ENCODE measurements around the gene CACNA1C. TPM values are rescaled to one million over a fixed set of nuclear protein-coding genes. Genes with fewer than 3 reads are reported as not detected.

CACNA1C gene
- total RNA-seq, 4 donors from 2014 or later, result 1.4 to 3.7 (median 2.2) TPM

DNA sequence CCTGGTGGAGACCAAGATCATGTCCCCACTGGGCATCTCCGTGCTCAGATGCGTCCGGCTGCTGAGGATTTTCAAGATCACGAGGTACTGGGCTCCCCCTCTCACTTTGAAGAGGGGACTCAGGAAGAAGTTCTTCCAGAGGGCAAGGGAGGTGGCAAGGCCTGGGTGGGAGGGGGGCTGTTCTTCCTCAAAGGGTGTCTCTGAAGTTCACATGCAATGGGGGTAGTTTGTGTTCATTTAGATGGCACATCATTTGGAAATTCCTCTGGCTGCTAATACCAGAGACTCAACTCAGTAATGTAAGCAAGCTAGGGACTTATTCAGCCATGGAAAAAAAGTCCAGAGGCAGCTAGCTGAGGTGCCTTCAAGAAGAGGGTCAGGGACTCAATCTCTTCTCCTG is 514.9 kb downstream of the CACNA1C start:
- H3K36me3 ChIP-seq, result no peaks in the 10 kb centered on the region
- no CpG with 5 or more reads among the region's 4 CpGs for WGBS
- H3K4me3 ChIP-seq, result no peak overlapping the region
- H3K4me1 ChIP-seq, result no peaks in the 10 kb centered on the region
- no peaks in the 10 kb centered on the region for H3K27me3 ChIP-seq
- no peak for DNase-seq (ENCODE audit: low spot score in 2 of 2)
- TF ChIP-seq, protein P1, sequence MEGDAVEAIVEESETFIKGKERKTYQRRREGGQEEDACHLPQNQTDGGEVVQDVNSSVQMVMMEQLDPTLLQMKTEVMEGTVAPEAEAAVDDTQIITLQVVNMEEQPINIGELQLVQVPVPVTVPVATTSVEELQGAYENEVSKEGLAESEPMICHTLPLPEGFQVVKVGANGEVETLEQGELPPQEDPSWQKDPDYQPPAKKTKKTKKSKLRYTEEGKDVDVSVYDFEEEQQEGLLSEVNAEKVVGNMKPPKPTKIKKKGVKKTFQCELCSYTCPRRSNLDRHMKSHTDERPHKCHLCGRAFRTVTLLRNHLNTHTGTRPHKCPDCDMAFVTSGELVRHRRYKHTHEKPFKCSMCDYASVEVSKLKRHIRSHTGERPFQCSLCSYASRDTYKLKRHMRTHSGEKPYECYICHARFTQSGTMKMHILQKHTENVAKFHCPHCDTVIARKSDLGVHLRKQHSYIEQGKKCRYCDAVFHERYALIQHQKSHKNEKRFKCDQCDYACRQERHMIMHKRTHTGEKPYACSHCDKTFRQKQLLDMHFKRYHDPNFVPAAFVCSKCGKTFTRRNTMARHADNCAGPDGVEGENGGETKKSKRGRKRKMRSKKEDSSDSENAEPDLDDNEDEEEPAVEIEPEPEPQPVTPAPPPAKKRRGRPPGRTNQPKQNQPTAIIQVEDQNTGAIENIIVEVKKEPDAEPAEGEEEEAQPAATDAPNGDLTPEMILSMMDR (IDR thresholded peaks at IDR 0.05), result no peak
- no peak for TF ChIP-seq POLR2A (IDR thresholded peaks at IDR 0.05)
- no peak for TF ChIP-seq POLR2AphosphoS5 (IDR thresholded peaks at IDR 0.05)
- TF ChIP-seq EP300 (IDR thresholded peaks at IDR 0.05), result no peak
- no peak overlapping the region for H3K27ac ChIP-seq
- no peaks in the 10 kb centered on the region for H3K9me3 ChIP-seq

DNA sequence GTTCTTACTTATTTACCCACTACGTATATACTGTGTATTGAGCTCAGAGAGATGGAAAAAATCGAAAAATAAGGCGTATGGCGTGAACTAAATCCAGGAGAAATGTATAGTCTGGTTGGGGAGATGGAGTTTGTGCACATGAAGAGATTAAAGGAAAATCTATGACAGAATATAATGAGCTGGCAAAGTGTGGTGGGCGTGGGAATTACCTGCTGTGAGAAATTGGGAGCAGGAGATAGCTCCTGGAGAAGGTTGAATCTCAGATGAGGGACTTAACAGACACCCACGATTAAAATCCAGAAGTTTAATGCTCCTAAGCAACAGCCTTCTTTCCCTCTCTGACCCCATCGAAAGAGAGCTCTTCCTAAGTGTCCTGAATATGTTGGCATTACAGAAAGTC is 517.8 kb downstream of the CACNA1C start:
- 86% methylated on average over 7 of the region's 7 CpGs for WGBS
- DNase-seq (ENCODE audit: low spot score in 2 of 2), result no peak
- Histone ChIP-seq H3K9me3 (no peaks in the 10 kb centered on the region), H3K4me3 (no peak overlapping the region), H3K4me1 (no peaks in the 10 kb centered on the region), H3K27me3 (no peaks in the 10 kb centered on the region), H3K36me3 (no peaks in the 10 kb centered on the region), H3K27ac (no peak overlapping the region)
- TF ChIP-seq POLR2A (IDR thresholded peaks at IDR 0.05) (no peak), EP300 (IDR thresholded peaks at IDR 0.05) (no peak), POLR2AphosphoS5 (IDR thresholded peaks at IDR 0.05) (no peak)
- TF ChIP-seq, protein P1 (IDR thresholded peaks at IDR 0.05), result no peak

DNA sequence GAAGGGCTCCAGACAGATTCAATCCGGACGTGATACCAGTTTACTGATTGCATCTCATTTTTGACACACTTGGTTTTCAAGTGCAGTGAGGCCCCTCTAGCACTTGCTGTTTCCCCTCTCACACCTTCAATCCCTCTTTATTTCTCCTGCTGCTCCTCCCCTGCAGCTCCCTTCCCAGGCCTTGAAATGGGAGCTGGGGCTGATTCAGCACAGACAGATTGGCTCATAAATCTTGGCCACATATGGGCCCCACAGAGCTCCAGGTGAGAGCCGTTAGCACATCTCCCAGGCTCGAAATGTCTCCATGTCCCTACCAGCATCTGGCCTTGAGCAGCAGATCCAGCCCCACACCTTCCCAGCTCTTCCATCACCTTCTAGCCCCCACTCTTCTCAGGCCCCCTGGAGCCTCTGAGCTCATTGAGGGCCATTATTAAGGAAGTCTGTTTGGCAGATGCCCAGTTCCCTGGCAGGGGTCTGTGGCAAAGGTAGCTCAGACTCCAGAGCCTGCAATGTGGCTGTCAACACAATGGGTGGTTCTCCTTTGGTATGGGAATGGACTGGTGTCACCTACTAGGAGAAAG is 521.7 kb downstream of the CACNA1C start:
- H3K27ac ChIP-seq, result no peak overlapping the region
- H3K4me1 ChIP-seq, result no peaks in the 10 kb centered on the region
- no peak overlapping the region for H3K4me3 ChIP-seq
- no peaks in the 10 kb centered on the region for H3K9me3 ChIP-seq
- H3K27me3 ChIP-seq, result no peaks in the 10 kb centered on the region
- 76% methylated on average over 4 of the region's 4 CpGs for WGBS
- TF ChIP-seq POLR2A (IDR thresholded peaks at IDR 0.05) (no peak), POLR2AphosphoS5 (IDR thresholded peaks at IDR 0.05) (no peak), EP300 (IDR thresholded peaks at IDR 0.05) (no peak)
- TF ChIP-seq, protein P1 (IDR thresholded peaks at IDR 0.05), result no peak
- H3K36me3 ChIP-seq, result no peaks in the 10 kb centered on the region
- DNase-seq (ENCODE audit: low spot score in 2 of 2), result peak in 1 of 2 donors; percentile 35

DNA sequence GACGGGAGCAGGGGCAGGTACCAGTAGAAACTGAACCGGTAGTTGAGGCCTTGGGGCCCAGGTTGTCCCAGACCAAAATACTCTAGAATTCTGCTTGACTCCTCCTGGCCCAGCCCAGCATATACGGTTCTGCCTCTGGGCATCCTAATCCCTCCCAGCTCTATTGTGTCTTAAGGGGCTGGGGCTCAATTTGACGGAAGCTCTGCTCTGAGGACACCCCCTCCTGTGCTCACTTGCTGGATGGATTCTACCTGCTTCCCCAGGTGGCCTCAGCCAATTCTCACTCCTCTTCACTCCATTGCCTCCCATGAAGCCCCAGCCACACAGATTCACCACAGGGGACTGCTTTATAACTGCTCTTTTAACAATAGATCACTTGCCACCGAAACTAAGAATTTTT is 522.5 kb downstream of the CACNA1C start:
- no peaks in the 10 kb centered on the region for H3K36me3 ChIP-seq
- no peaks in the 10 kb centered on the region for H3K4me1 ChIP-seq
- TF ChIP-seq POLR2AphosphoS5 (IDR thresholded peaks at IDR 0.05) (no peak), EP300 (IDR thresholded peaks at IDR 0.05) (no peak), POLR2A (IDR thresholded peaks at IDR 0.05) (no peak)
- TF ChIP-seq, protein P1 (IDR thresholded peaks at IDR 0.05), result no peak
- WGBS, result 85% methylated on average over 5 of the region's 5 CpGs
- no peaks in the 10 kb centered on the region for H3K27me3 ChIP-seq
- H3K27ac ChIP-seq, result no peak overlapping the region
- DNase-seq (ENCODE audit: low spot score in 2 of 2), result no peak
- no peaks in the 10 kb centered on the region for H3K9me3 ChIP-seq
- no peak overlapping the region for H3K4me3 ChIP-seq

DNA sequence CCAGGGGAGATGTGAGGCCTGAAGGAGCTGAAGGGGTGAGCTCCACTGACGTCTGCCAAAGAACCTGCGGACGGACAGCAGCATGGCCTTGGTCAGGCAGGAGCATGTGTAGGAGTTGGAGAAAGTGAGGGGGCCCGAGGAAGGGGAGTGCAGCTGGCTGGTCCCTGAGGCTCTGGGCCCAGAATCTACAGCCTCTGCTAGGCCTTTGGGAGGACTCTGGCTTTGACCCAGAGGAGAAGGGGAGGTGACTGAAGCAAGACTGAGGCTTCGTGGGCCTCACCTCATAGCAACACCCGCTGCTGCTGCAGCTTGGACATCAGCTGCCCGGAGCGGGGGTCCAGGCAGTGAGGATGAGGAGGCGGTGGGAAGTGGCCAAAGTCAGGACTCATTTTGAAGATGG is 525.4 kb downstream of the CACNA1C start:
- Histone ChIP-seq H3K4me3 (no peak overlapping the region), H3K9me3 (no peaks in the 10 kb centered on the region), H3K4me1 (peaks cover 8% of the 10 kb centered on the region), H3K27ac (no peak overlapping the region), H3K27me3 (peaks cover 8% of the 10 kb centered on the region), H3K36me3 (no peaks in the 10 kb centered on the region)
- TF ChIP-seq EP300 (IDR thresholded peaks at IDR 0.05) (no peak), POLR2AphosphoS5 (IDR thresholded peaks at IDR 0.05) (no peak), POLR2A (IDR thresholded peaks at IDR 0.05) (no peak)
- TF ChIP-seq, protein P1 (IDR thresholded peaks at IDR 0.05), result no peak
- 93% methylated on average over 9 of the region's 9 CpGs for WGBS
- peak in 1 of 2 donors; percentile 50 for DNase-seq (ENCODE audit: low spot score in 2 of 2)

Measured in suprapubic skin (tissue), 4 donors.